Subcutaneous adipose tissue (tissue), 4 donors: ENCODE results near the gene HOMER3. TPM values are rescaled to one million over a fixed set of nuclear protein-coding genes. Genes with fewer than 3 reads are reported as not detected.

ENCODE experiments used
- total RNA-seq, 4 donors: library from RNA; depleted of rRNA; stranded (reverse); fragments of >200 nt; gene quantifications; one replicate each; pipeline ENCODE4 v1.1.0, GENCODE V29; 2016
- TF ChIP-seq, protein P1 (sequence below): fragments of 450-650 bp; IDR thresholded peaks from one replicate; pipeline ENCODE4 v1.5.1; 2016; ENCODE audit warnings: low read depth, mild to moderate bottlenecking, control low read depth, antibody characterized with exemption, moderate library complexity

HOMER3 gene
- total RNA-seq, 4 donors from 2014 or later: 7.5 to 60.2 (median 41.1) TPM

DNA sequence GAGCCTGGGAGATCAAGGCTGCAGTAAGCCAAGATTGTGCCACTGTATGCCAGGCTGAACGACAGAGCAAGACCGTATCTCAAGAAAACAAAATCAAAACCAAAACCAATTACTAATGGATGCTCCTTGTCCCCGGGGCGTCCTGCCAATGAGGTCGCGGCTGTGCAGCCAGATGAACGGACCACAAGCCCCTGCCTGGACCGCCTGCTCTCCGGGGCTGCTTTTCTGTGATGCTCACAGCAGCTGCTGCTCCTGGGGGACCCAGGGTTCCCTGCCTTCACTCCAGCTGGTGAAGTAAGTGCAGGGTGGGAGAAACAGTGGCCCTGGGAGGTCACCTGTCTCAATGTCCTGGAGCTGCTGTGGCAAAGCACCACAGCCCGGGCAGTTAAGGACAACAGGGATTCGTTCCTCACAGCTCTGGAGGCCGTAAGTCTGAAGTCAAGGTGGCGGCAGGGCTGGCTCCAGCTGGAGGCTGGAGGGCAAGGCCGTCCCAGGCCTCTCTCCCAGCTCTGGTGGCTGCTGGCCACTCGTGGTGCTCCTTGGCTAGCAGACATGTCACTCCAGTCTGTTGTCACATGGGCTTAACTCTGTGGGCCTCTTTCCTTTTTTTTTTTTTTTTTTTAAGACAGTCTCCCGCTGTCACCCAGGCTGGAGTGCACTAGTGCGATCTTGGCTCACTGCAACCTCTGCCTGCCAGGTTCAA lies 31.9 kb downstream of the HOMER3 start:
- TF ChIP-seq, protein P1, sequence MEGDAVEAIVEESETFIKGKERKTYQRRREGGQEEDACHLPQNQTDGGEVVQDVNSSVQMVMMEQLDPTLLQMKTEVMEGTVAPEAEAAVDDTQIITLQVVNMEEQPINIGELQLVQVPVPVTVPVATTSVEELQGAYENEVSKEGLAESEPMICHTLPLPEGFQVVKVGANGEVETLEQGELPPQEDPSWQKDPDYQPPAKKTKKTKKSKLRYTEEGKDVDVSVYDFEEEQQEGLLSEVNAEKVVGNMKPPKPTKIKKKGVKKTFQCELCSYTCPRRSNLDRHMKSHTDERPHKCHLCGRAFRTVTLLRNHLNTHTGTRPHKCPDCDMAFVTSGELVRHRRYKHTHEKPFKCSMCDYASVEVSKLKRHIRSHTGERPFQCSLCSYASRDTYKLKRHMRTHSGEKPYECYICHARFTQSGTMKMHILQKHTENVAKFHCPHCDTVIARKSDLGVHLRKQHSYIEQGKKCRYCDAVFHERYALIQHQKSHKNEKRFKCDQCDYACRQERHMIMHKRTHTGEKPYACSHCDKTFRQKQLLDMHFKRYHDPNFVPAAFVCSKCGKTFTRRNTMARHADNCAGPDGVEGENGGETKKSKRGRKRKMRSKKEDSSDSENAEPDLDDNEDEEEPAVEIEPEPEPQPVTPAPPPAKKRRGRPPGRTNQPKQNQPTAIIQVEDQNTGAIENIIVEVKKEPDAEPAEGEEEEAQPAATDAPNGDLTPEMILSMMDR: no peak

DNA sequence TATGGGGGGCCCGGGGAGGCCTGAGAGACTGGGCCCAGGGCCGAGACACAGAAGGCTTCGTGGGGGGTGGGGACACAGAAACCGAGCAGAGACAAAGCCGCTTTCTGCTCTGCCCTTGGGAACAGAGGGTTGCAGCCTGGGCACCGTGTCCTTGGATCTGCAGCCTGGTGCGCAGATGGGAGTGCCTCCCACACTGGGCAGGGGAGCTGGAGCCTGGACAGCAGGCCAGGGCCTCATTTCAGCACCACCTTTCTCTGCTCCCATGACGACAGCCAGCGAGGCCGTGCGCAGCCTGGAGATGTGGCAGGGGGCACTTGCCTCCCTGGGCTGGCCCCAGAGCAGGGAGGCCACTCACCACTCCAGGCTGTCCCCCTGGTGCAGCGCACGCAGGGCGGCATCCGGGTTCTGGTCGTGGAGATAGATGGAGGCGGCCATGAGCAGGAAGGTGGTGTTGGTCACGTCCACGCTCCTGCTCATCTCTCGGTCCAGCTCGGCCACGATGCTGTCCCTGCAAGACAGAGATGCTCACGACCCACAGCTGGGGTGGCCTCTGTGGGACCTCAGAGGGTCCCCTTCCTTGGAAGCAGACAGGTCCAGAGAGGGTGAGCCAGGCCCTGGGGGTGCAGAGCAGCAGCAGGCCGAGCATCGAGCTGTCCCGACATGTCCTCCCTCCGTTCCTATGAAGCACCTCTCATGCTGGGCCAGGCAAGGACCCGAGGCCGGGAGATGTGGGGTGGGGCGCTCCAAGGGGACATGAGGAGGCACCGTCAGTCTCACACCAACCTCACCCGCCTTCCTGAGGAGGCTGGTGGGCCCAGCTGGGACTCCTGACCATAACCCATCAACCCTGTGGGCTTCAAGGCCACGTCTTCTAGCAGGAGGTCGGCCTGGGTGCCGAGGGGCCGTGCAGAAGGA lies 34.2 kb downstream of the HOMER3 start:
- TF ChIP-seq, protein P1: no peak

DNA sequence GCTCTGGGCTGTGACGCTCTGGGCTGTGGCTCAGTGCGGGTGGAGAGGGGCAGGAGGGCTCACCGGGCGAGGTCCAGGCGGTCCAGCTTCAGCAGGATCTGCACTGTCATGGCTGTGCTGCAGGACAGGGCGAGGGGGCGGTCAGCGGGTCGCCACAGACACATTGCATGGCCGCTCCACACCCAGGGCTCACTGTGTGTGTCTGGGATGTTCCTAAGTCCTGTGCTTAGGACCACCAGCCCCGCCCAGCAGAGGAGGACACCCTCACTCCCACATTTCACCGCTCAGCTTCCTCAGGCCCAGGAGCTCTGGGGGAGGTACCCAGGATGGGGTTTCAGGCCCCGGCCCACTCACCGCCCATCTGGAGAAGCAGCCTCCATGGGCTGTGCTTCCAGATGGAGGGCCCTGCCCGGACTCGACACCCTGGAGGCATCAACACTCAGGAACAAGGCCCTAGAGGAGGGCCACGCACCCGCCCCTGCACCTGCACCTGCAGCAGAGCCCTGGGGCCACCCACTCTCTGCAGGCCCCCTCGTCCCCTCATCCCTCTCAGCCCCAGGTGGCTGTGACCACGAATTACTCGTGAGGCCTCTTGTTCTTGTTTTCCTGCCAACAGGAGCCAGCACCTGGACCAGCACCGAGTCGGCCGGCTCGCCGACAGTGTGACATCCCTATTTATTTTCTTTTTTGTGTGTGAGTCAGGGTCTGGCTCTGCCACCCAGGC lies 35.3 kb downstream of the HOMER3 start:
- TF ChIP-seq, protein P1: no peak

DNA sequence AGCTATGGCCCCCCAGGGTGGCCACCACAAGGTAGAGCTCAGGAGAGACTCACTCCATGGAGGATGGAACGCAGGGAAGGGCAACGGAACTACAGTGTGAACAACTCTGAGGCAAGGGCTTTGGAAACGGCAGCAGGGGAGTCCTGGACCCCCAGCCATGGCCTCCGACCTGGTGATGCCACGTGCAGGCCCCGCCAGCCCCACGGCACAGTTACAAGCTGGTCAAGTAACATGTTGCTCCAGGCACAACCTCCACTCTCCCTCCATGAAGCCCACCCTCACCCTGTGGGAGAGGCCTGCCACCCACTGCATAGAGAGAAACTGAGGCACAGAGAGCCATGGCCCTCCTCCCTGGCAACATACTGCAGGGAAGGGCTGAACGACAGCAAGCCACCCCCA lies 36.0 kb downstream of the HOMER3 start:
- TF ChIP-seq, protein P1: no peak

DNA sequence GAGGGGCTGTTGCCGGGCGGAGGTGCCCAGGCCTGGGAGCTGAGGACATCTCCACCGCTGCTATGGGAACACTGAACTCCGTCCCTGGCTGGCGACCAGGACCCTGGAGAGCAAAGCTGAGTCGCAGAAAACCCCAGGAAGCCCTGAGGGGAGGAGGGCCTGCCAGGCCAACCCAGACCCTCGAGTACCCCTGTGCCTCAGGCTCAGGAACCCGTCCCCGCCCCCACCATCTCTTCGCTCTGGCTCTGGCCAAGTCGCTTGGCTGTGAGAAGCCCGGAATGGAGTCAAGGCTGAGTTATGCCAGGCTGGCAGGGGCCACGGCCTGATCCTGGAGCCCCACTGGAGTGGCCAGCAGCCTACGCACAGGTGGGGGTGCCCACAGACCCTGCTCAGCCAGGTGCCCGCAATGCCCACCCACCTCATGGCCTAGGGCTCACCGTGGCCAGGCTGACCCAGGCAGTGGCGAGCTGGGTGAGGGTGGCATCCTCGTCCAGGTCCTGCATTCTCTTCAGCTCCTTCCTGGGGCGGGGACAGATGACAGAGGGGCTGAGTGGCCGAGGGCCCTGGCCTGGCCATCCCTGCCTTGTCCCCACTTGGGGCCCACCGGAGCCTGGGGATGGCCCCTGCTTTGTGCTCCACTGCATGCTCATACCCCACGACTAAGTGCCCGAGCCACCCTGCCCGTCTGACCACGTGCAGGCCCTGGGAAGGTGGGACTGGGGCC lies 36.5 kb downstream of the HOMER3 start:
- TF ChIP-seq, protein P1: no peak

DNA sequence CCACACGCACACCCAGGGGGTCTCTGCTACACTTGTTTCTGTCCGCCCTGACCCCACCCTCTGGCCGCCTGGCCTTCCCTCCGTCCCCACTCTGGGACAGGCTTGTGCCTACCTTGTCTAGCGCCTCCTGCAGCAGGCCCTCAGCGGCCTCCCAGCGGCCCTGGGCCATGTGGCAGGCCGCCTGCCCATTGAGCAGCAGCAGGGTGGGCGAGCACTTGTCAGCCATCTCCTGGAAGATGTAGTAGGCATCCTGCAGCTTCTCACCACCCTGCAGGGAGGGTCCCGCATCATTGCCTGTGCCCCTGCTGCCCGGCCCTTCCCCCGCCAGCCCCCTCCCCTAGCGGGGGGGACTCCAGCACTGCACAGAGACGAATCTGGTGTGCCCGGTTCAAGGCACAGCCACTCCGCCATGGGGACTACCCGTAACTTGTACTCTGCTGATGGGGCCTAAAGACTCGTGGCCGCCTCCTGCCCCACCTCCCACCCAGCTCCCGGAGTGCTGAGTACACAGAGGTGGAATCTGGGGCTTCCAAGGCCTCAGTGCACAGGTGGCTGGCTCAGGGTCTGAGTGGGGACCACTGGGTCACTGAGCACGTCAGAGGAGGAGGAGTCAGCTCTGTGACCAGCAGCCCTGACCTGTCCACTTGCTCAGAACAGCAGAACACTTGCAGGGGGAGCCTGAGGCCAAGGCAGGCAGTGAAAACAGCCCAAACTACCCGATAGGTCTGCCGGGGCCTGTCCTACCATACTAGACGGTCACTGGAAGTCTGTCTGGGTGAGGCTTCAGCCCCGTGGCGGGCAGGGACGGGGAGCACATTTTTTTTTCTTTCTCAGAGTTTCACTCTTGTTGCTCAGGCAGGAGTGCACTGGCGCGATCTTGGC lies 37.6 kb downstream of the HOMER3 start:
- TF ChIP-seq, protein P1: no peak
